ENCODE results near the gene FHDC1.

FHDC1 gene

DNA sequence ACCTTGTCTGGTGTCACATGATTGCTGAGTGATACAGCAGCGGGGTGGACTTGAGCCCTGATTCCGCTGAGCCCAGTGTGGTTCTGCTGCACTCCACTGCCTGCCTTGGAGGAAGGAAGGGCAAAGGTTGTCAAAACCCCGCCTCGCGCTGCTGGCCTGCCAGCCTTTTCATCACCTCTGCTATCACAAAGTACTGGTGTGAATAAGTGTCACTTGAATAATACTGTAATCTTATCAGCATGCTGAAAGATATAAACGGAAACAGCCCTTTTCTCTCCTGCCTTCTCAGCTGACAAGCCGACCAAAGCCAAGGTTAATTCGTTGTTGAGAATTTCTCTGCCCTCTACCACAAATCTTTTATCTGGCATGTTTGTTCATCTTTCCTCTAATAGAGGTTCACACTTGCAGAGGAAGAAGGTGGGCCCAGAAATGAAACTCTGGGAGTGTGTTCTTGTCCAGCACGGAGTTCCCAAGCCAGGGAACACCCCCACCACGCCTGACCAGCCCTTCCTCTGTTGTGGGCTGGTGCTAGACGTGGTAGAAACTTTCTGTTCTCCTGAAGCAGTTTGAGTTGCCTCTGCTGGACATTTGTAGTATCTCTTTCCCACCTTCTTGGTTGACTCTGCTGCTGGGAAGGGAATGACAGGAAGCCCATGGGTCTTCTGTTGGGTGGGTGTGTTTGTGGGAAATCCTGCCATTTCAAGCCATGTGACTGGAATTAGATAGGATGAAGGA, 21.5 kb downstream of the FHDC1 start:
- DNase-seq (ENCODE audit: low read depth in 2 of 2, low spot score in 1 of 2) = no peak

DNA sequence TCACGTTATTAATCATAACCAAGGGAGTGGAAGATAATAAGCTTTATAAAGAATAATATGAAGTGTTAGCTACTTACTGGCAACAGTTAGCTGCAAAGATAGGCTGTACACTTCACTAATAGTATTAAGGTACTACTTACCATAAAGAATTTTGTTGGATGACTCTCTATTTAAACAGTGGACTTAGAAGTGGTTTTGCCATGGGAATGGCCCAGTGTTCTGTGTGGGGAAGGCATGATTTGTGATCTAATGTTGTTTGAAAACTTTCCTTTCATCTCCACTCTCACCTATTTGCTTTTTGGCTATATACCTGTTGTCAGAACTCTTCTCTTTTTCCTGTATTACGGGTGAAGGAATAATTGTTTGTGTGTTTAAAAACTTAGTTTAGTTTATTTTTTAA, 23.0 kb downstream of the FHDC1 start:
- no peak for DNase-seq (ENCODE audit: low read depth in 2 of 2, low spot score in 1 of 2)

GRCh38 chr4:152960082-152960481, 24.0 kb downstream of the FHDC1 start:
- no peak for DNase-seq (ENCODE audit: low read depth in 2 of 2, low spot score in 1 of 2)

DNA sequence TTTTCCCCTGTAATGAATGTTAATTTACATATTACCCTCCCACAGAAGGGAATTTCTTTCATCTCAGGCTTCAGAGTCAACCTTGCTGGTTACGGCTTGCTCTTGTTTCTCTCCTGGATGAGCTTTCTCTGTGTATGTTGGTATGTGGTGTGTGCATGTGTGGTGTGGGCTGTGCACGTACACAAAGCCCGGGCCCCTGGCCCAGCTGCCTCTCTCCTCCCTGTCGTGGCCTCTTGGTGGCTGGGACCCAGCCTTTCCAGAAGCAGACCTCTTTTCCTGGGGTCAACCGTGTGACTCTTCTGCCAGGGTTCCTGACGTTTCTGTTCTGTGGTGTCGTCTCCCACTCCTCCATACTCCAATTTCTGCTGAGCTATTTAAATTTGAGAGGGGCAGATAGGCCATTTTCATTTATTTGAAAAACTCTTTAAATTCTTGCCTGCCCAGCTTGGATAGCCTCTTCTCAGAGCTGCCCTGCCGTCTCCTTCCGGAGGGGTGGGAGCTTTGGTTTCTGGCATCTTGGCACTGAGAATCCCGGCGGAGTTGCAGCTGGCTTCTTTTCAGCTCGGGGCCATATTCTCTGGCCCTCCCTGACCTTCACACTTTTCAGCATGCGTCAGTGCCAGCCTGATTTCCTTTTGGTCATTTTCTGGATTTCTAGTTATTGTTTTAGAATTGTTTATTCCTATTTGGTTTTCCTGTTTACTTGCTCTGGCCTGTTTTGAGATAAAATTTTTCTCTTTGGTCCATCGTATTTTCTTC, 25.1 kb downstream of the FHDC1 start:
- DNase-seq (ENCODE audit: low read depth in 2 of 2, low spot score in 1 of 2) = no peak

DNA sequence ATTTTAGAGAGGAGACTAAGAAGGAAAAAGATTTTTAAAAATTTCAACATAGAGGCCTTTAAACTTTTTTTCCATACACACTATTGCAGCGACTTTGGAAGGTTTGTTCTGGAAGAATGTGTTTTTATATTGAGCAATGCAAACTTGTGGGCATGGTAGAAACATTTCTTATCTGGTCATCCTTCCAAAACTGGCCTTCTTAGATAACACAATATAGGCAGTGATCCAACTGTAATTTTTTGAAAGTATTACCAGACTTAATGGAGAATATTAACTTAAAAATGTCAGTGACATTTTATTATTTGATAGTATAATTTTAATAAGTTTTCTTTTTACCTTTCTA, 25.6 kb downstream of the FHDC1 start:
- no peak for DNase-seq (ENCODE audit: low read depth in 2 of 2, low spot score in 1 of 2)

DNA sequence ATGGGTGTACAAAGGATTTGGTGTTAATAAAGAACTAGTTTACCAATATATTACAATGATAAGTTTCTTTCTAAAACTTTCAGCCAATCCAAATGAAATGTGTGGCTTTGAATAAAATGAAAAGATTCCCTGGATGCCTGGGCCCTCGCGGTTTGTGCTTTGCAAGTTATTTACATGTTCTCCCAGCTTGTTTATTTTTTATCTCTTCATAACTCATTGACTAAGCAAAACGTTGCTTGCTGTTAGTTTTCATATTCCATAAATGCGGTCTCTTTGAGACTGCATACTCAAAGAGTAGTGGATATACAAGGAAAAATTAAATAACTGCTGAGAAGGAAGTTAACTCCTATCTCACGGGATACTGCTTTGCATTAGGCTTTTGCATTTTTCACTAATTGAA, 26.0 kb downstream of the FHDC1 start:
- no peak for DNase-seq (ENCODE audit: low read depth in 2 of 2, low spot score in 1 of 2)

GRCh38 chr4:152964335-152964734, 28.2 kb downstream of the FHDC1 start:
- no peak for DNase-seq (ENCODE audit: low read depth in 2 of 2, low spot score in 1 of 2)

- DNase-seq (ENCODE audit: low read depth in 2 of 2, low spot score in 1 of 2) = no peak
These were observed 29.5 kb downstream of the FHDC1 start for GRCh38 chr4:152965611-152966010.

DNA sequence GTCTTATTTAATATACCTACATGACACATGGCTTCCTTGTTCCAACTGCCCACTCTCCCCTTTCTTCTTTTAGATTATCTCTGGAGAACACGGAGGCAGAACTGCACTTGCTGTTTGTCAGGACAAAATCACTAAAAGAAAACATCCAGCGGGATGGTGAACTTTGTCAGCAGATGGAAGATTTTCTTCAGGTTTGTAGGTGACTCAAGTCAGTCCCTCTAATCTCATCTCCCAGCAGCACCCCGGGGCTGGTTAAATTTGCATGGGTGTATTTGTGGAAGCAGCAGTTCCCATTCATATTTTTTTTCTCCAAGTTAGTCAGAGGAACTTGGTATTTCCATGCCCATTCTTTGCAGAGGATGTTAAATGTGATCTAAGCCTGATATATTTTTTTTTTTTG, 31.8 kb downstream of the FHDC1 start:
- DNase-seq (ENCODE audit: low read depth in 2 of 2, low spot score in 1 of 2) = no peak

- no peak for DNase-seq (ENCODE audit: low read depth in 2 of 2, low spot score in 1 of 2)
These were observed 32.8 kb downstream of the FHDC1 start for GRCh38 chr4:152968806-152969394.

- no peak for DNase-seq (ENCODE audit: low read depth in 2 of 2, low spot score in 1 of 2)
These were observed 34.1 kb downstream of the FHDC1 start for GRCh38 chr4:152970102-152970820.

GRCh38 chr4:152971053-152971452, 34.9 kb downstream of the FHDC1 start:
- DNase-seq (ENCODE audit: low read depth in 2 of 2, low spot score in 1 of 2) = no peak

- DNase-seq (ENCODE audit: low read depth in 2 of 2, low spot score in 1 of 2) = no peak
These were observed 36.9 kb downstream of the FHDC1 start for GRCh38 chr4:152972821-152973628.

- DNase-seq (ENCODE audit: low read depth in 2 of 2, low spot score in 1 of 2) = no peak
These were observed 37.7 kb downstream of the FHDC1 start for GRCh38 chr4:152973629-152974467.

DNA sequence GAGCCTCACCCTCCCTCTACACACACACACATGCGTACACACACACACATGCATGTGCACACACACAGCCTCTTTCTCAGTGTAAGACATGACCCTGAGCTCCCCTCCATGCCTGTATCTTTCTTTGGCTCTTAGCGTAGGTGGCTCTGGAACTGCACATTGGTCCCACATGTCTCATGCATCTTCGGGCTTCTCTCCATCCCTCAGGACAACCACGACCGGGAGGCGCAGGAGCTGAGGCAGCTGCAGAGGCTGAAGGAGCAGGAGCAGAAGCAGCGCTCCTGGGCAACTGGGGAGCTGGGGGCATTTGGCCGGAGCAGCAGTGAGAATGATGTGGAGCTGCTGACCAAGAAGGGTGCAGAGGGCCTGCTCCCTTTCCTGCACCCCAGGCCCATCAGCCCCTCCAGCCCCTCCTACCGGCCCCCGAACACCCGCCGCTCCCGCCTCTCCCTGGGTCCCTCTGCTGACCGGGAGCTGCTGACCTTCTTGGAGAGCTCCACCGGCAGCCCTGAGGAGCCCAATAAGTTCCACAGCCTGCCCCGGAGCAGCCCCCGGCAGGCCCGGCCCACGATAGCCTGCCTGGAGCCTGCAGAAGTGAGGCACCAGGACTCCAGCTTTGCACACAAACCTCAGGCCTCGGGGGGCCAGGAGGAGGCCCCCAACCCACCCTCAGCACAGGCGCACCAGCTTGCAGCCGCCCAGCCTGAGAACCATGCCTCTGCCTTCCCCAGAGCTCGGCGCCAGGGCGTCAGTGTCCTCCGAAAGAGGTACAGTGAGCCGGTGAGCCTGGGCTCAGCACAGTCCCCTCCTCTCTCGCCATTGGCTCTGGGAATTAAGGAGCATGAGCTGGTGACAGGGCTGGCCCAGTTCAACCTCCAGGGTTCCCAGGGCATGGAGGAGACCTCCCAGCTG, 38.6 kb downstream of the FHDC1 start:
- DNase-seq (ENCODE audit: low read depth in 2 of 2, low spot score in 1 of 2) = no peak

DNA sequence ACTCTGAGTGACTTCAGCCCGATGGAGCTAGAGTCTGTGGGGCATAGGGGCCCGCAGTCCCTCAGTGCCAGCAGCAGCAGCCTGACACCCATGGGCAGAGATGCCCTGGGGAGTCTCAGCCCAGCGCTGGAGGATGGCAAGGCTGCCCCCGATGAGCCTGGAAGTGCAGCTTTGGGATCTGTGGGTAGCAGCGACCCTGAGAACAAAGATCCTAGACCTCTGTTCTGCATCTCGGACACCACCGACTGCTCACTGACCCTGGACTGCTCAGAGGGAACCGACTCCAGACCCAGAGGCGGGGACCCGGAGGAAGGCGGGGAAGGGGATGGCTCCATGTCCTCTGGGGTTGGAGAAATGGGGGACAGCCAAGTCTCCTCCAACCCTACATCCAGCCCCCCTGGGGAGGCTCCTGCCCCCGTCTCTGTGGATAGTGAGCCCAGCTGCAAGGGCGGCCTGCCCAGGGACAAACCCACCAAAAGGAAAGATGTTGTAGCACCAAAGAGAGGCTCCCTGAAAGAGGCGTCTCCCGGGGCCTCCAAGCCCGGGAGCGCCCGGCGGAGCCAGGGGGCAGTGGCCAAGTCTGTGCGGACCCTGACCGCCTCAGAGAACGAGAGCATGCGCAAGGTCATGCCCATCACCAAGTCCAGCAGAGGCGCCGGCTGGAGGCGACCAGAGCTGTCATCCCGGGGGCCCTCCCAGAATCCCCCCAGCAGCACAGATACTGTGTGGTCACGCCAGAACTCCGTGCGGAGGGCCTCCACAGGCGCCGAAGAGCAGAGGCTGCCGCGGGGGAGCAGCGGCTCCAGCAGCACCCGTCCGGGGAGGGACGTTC, 39.5 kb downstream of the FHDC1 start:
- no peak for DNase-seq (ENCODE audit: low read depth in 2 of 2, low spot score in 1 of 2)

- DNase-seq (ENCODE audit: low read depth in 2 of 2, low spot score in 1 of 2) = no peak
These were observed 40.2 kb downstream of the FHDC1 start for GRCh38 chr4:152976212-152976761.

Measured in stimulated activated CD8-positive, alpha-beta memory T cell treated with anti-CD3 and anti-CD28 coated beads, Interleukin-4, amount 100 ng/mL, for 4 hours (primary cell).